HUDEP-2 (cell line): Measurements from ENCODE around the gene FLYWCH2.

Source experiments
- DNase-seq, 76 experiments: peaks; one replicate each; lab custom pipeline; 2025; ENCODE audit not compliant: unreplicated experiment in 76 of 76; lab: John Stamatoyannopoulos, UW

The FLYWCH2 gene

DNA sequence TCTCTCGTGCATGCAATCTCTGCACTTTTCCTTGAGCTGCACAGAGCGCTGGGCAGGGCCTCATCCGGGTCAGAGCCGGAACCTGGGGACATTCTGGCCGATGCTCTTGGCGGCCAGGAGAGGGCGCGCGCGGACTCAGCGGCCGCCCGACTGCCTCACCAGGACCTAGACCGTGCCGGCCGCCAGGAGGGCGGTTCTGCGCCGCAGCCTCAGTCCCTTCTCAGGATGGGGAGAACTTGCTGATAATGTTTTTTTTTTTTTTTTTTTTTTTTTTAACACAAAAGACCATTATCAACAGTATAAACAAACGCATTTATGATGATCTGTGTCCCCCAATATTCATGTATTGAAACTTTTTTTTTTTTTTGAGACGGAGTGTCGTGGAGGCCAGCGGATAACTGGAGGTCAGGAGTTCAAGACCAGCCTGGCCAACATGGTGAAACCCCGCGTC, 8.1 kb upstream of the FLYWCH2 start:
- DNase-seq, result peak in 70 of 76 experiments; percentile 4 to 74 (median 52)

DNA sequence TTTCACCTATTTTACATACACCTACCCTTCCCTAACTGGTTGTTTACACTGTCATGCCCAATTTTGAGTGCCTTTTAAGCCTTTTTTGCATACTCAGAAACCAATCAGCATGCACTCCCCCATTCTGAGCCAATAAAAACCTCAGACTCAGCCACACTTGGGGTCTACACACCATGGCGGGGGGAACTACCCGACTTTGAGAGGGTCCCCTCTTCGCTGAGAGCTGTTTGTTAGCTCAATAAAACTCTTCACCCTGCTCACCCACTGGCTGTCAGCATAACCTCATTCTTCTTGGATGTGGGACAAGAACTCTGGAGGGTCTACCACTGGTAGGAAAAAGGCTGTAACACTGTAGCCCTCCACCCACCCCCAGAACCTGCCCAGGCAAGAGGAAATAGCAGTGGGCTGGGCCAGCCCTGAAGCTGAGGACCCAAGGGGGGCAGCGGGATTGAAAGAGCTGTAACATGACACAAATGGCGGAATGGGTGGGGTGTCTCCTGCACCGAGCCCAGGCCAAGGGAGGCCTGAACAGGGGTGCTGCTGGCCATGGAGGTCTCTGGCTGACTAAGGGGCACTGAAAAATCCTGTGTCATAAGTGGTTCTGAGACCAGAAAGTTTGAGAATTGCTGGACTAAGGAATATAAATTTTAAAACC, 3.0 kb upstream of the FLYWCH2 start:
- no peak for DNase-seq

DNA sequence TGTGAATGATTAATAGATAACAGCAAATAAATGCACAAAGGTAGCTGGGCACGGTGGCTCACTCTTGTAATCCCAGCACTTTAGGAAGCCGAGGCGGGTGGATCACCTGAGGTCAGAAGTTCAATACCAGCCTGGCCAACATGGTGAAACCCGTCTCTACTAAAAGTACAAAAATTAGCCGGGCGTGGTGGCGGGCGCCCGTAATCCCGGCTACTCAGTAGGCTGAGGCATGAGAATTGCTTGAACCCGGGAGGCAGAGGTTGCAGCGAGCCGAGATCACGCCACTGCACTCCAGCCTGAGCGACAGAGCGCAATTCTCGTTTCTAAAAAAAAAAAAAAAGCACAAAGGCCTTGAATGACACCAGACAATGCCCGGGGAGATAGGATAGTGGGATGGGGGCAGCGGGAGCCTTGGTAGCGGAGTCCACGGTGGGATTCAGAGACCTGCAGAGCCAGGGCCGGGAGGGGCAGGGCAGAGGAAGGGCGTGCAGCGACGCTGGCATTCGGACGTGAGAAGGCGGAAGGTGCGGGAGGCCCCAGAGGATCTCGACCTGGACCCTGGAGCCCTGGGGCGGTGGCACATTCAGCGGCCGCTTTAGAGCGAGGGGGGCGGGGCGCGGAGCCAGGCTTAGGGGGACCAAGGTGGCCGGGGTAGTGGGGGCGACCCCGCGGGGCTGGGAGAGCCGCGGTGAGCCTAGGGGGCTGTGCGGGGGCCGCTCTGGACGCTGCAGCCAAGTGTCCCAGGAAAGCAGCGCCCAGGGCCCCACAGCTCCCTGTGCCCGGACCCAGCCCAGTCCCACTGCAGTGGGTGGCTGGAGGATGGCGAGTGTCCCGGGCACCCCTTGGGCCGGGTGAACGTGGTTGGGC, 999 bp upstream of the FLYWCH2 start:
- DNase-seq, result peak in 3 of 76 experiments; percentile 17 to 41 (median 22)

DNA sequence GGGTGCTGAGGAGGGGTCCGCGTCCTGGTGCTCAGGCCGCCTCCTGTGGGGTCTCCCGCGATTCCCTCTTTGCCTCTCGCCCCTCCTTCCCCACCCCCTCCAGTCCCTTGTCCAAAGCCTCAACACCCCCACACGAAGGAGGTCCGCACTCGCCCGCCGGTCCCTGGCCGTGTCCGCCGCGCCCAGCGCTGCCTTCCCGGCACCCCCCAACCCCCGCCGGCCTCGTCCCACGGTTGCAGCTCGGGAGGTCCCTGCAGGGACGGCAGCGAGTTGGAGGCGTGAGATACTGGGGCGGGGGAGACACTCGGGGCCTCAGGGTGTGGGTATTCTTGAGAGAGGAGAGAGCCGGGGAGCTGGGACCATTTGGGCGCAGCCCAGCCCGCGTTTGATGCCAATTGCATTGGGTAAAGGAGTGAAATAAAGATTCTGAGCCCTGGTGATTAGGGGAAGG, 468 bp downstream of the FLYWCH2 start:
- peak in 1 of 76 experiments; percentile 31 for DNase-seq

DNA sequence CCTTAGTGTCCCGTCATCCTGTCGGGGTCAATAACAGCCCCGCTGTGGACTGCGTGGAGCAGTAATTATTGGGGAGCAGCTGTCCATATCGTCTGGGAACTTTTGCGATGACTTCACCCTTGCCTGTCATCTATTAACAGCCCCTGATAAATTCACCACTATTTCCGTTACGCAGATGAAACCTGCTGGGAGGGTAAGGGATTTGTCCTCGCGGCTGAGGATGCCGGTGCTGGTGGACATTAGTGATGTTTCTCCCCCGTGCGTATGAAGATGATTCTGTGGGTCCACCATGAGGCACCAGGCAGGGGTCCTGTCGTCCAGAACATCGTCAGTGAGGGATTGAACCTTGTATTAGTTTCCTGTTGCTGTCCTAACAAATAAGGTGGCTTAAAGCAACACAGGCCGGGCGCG, 1.0 kb downstream of the FLYWCH2 start:
- no peak for DNase-seq

DNA sequence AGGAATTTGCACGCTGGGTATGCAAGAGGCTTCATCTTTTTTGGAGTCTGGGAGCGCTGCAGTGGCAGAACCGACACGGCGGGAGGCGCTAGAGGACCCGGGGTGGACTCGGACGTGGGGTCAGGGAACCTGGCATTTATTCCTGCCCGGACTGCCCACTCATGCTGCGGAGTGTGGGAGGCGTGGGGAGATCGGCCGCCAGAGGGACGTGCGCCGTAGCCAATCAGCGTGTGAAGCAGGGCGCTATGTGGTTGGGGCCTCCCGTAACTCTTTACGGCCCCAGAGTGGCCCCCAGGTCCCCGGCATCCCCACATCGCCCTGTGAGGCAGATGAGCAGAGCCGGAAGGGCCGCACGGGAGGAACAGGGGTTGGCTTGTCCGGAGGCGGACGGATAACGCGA, 11.2 kb downstream of the FLYWCH2 start:
- no peak for DNase-seq

DNA sequence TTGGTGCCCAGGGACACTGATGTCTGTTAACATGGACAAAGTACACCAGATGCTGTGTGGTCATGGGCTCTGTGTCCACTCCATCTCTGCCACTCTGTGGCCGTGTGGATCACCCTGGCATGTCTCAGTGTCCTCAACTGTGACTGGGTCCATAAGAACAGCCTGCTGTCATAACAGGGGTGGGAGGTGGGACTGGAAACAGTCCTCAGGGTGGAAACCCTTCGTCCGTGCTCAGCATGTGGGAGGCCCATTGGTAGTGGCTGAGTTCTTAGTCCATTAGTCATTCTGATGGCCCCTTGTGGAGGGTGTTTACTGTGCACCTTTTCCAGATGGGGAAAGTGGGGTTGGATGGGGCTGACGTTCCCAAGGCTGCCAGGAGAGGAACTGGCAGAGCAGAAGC, 12.8 kb downstream of the FLYWCH2 start:
- no peak for DNase-seq

DNA sequence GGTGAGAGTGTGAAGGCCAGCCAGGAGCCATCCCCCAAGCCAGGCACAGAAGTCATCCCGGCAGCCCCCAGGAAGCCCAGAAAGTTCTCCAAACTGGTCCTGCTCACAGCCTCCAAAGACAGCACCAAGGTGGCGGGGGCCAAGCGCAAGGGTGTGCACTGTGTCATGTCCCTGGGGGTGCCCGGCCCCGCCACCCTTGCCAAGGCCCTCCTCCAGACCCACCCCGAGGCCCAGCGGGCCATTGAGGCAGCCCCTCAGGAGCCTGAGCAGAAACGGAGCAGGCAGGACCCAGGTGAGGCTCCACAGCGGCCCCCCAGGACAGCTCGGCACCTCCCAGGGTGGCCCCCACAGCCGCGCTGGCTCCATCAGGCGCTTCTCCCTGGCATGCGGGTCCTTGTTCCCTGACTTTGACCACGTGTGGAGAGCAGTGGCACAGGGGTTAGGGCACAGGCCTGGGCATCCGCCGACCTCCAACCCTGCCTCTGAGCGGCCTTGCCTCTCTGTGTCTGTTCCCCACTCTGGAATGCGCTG, 13.5 kb downstream of the FLYWCH2 start:
- DNase-seq, result no peak

DNA sequence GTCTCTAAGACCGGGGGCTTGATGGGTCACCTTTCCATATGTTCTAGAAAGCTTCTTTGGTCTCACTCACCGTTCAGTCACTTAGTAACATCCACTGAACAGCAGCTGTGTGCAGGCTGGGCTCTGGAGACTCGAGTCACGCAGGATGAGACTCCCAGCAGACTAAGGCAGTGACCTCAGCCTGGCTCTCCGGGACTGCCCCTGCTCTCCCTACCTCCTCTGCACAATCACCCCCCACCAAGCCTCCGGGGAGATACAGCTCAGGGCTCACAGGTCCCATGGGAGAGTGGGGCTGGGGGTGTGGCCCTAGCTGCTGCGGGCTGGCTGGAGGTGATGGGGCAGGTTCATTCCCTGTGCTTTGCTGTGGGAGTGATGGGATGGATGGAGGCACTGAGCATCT, 14.1 kb downstream of the FLYWCH2 start:
- DNase-seq, result no peak

DNA sequence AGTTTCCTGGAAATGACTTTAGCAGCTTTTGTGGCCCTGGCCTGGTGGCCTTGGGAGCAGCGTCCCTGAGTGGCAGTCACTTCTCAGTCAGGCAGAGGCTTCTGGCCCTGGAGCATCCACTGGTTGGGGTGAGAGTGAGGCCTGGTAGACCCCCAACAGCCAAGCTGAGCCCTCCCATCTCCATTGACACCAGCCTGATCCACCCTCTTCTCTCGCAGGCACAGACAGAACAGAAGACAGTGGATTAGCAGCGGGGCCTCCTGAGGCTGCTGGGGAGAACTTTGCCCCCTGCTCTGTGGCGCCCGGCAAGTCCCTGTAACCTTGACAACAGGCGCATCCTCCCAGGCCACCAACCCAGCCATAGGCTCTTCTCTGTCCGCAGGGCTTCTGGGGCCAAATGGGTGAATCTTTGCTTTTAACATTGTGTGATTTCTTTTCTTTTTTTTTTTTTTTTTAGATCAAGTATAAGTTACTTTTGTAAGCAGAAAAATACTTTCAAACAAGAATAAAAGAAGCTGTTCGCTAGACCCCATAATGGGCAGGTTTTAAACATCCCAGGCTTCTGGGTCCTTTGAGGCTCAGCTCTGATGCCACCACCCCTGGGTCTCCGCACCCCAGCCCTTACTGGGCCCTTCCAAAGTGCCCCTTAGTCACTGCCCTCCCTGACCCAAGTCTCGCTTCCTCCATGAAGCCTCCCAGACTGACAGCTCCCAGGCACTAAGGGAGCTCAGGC, 16.0 kb downstream of the FLYWCH2 start:
- DNase-seq, result no peak

DNA sequence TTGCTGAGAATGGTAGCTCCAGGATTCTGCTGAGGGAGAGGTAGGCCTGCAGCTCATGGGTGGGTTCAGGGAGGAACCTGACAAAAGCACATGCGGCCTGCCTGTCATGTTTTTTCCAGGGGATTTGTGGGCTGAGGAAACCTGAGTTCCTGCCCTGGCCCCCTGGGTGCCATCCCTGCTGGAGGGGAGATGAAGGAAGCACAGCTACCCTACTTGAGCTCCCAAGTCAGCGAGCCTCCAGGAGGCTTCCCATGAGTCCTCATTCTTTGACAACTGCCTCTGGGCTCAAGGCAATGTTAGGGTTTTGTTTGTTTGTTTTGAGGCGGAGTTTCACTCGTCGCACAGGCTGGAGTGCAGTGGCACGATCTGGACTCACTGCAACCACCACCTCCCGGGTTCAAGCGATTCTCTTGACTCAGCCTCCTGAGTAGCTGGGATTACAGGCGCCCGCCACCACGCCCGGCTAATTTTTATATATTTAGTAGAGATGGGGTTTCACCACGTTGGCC, 16.6 kb downstream of the FLYWCH2 start:
- DNase-seq, result no peak

DNA sequence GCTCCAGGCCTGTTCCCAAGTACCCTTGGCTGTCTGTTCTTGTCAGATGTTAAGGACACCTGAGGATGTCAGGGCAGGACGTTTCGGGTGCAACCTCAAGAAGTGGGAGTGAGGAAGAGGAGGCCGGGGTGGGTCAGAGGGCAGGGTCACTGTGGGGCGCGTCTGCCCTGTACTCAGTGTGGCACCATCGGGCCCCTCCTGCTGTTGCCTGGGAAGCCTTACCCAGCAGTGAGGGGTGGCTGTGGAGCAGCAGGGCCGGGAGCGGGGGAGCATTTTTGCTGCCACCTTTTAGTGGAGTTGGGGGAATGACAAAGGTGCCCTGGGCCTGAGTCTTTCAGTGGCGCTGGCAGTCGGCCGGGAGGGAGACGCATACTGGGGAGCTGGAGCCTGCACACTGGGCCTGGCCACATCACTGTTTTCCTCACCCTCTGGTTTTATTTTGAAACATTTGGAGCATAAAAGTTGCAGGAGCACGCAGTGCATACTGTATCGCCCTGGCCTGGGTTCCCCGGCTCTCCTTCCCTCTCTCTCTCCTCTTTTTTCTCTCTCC, 17.6 kb downstream of the FLYWCH2 start:
- no peak for DNase-seq

DNA sequence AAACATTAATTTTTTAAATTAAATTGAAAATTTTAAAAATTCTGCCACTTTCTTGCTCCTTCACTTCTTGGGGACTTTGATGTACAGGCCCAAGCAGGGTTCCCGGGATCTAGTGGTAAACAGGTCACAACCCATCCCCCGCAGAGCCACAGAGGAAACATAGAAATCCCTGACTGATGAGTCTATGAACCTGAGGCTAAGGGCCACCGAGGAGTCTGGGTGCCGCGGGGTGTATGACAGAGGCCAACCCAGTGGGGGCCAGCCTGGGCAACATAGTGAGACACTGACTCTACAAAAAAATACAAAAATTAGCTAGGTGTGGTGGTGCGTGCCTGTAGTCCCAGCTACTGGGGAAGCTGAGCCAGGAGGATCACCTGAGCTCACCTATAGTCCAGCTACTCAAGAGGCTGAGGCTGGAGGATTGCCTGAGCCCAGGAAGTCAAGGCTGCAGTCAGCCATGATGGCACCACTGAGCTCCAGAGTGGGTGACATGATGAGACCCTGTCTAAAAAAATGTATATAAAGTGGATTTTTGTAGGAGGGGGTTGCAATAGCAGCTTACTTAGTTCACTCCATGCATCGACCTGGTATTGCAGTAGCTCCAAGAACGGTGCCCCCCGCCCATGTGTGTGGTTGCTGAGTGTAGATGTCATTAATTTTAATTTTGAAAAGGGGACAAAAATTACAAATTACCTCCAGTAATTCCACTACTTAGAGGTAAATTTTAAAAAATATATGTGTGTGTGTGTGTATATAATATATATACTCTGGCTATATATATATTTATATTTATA, 19.5 kb downstream of the FLYWCH2 start:
- no peak for DNase-seq

DNA sequence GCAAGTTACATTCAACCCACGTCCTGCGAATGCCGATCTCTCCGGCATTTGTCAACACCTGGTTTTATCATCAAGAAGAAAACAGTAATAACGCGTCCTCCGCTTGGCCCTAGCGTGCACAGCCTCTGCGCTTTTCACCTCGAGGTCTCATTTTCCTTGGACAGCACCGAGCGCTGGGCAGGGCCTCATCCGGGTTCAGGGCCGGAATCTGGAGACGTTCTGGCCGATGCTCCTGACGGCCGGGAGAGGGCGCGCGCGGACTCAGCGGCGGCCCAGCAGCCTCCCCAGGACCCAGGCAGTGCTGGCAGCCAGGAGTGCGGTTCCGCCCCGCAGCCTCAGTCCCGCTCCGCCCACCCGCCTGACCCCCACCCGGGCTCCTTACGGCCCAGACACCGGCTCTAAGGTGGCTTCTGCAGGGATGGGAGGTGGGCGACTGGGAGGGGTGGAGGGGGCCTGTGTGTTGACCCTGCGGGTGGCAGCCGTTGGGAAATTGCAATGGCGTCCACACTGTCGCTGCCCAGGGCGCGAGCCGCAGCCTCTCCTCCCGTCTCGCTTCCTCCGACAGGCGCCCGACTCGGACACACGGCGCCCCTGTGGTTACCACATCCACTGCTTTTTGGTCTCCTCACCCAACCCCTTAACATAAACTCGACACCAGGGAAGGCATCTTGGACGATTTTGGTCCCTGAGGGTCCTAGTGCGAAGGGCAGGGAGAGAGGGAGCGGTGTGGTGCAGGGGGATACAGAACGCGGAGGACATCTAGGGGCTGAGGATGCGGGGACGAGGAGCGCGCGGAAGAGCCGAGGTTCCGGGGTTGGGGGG, 21.3 kb downstream of the FLYWCH2 start:
- DNase-seq, result peak in 73 of 76 experiments; percentile 22 to 88 (median 70)

DNA sequence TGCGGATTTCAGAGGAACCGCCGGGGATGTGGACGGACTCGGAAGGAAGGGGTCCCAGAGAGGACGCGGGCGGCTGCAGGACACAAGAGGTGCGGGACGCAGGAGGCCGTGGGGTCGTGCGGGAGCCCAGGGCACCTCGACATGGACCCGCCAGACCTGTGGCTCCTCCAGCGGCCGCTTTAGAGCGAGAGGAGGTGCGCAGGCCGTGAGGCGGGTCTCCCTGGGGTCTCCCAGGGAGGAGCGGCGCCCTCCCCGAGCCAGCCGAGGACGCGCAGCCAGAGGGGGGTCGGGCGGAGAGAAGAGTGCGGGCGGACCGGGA, 21.9 kb downstream of the FLYWCH2 start:
- peak in 3 of 76 experiments; percentile 26 to 68 (median 51) for DNase-seq

DNA sequence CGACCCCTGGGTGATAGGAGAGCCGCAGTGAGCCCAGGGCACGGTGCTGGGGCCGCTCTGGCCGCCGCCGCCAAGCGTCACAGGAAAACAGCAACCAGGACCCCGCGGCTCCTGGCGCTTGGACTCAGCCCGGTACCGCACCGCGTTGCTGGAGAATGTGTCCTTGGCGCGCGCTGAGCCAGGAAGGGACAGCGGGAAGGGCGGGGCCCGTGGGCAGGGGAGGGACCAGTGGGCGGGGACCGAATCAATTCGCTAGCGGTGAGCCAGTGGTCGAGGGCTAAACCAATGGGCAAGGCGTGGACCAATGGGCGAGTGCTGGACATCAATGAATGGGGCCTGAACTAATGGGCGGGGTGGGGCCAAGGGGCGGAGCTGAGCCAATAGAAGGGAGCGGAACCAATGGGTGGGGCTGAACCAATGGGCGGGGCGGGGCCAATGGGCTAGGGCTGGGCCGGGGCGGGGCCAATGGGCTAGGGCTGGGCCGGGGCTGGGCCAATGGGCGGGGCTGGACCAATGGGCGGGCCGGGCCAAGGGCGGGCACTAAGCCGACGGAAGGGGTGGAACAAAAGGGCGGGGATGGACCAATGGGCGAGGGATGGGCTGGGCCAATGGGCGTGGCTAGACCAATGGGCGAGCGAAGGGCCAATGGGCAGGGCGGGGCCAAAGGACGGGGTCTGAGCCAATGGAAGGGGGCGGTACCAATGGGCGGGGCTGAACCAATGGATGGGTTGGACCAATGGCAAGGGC, 22.4 kb downstream of the FLYWCH2 start:
- peak; percentile 75 to 100 (median 99) for DNase-seq

DNA sequence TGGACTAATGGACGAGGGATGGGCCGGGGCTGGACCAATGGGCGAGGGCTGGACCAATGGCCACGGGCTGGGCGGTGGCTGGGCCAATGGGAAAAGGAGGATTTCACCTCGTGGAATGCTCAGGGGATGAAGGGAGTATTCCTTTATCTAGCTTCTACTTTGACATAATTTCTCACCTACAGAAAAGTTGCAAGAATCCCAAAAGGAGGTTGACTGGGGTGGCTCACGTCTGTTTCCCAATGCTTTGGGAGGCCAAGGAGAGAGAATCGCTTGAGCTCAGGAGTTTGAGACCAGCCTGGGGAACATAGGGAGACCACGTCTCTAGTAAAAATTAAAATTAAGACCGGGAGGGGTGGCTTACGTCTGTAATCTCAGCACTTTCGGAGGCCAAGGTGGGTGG, 23.0 kb downstream of the FLYWCH2 start:
- DNase-seq, result no peak

DNA sequence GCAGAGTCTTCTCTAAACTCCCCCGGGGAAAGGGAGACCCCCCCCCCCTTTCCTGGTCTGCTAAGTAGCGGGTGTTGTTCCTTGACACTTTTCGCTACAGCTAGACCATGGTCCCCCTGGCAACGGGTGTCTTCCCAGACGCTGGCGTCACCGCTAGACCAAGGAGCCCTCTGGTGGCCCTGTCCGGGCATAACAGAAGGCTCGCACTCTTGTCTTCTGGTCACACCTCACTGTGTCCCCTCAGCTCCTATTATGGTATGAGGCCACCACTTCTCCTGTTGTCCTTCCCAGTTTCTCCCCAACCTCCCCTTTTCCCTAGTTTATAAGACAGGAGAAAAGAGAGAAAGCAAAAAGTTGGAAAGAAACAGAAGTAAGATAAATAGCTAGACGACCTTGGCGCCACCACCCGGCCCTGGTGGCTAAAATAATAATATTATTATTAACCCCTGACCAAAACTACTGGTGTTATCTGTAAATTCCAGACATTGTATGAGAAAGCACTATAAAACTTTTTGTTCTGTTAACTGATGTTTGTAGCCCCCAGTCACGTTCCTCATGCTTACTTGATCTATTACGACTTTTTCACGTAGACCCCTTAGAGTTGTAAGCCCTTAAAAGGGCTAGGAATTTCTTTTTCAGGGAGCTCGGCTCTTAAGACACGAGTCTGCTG, 24.2 kb downstream of the FLYWCH2 start:
- peak in 46 of 76 experiments; percentile 3 to 55 (median 25) for DNase-seq
